Osteoblast (primary cell): ENCODE results near the gene AOAH. TPM values are rescaled to one million over a fixed set of nuclear protein-coding genes. Genes with fewer than 3 reads are reported as not detected.

Experiments used
- DNase-seq: peaks from one replicate; pipeline ENCODE4 v3.0.0; 2011; ENCODE audit warnings: low spot score, mixed read lengths; ENCODE audit not compliant: insufficient read length; ENCODE audit errors: missing footprints
- H2AFZ ChIP-seq: 2 replicates; pipeline ENCODE4 v1.6.0; 2011; ENCODE audit warnings: mild to moderate bottlenecking, low read length
- H3K27ac ChIP-seq: 2 replicates; pipeline ENCODE4 v1.5.1; 2011; ENCODE audit warnings: mild to moderate bottlenecking, low read depth, low read length, moderate library complexity
- H3K27me3 ChIP-seq: 2 replicates; pipeline ENCODE4 v1.6.0; 2012; ENCODE audit warnings: mild to moderate bottlenecking, control low read depth, inconsistent platforms, low read length, moderate library complexity; ENCODE audit not compliant: insufficient read depth
- H3K36me3 ChIP-seq: 2 replicates; pipeline ENCODE4 v1.5.1; 2011; ENCODE audit warnings: mild to moderate bottlenecking, low read length, control low read depth, moderate library complexity; ENCODE audit not compliant: insufficient read depth
- H3K4me1 ChIP-seq: 2 replicates; pipeline ENCODE4 v1.5.1; 2011; ENCODE audit warnings: mild to moderate bottlenecking, low read length, control low read depth, moderate library complexity; ENCODE audit not compliant: insufficient read depth
- H3K4me2 ChIP-seq: 2 replicates; pipeline ENCODE4 v1.6.0; 2011; ENCODE audit warnings: mild to moderate bottlenecking, low read length; ENCODE audit not compliant: insufficient read depth
- H3K4me3 ChIP-seq: fragments of 200-600 bp; sonication (generic); 3 replicates; pipeline ENCODE4 v1.5.1; 2012; ENCODE audit warnings: mild to moderate bottlenecking, low read length, inconsistent platforms; ENCODE audit not compliant: insufficient read depth
- H3K79me2 ChIP-seq: 2 replicates; pipeline ENCODE4 v1.6.0; 2012; ENCODE audit warnings: mild to moderate bottlenecking, low read length, control low read depth, inconsistent platforms; ENCODE audit not compliant: insufficient read depth
- H3K9me3 ChIP-seq: 2 replicates; pipeline ENCODE4 v1.5.1; 2011; ENCODE audit warnings: low read depth, low read length, control low read depth
- H4K20me1 ChIP-seq: 2 replicates; pipeline ENCODE4 v1.6.0; 2012; ENCODE audit warnings: mild to moderate bottlenecking, low read length, control low read depth; ENCODE audit not compliant: insufficient read depth
- CTCF ChIP-seq: IDR thresholded peaks from 2 replicates; pipeline ENCODE4 v1.5.1; 2011; ENCODE audit warnings: mild to moderate bottlenecking, low read depth, low read length, moderate library complexity; ENCODE audit errors: extremely low read depth
- total RNA-seq: library from RNA; depleted of rRNA; stranded (reverse); fragments of >200 nt; gene quantifications from 2 replicates; pipeline ENCODE4 v1.2.3, GENCODE V29; 2012

Gene AOAH
- total RNA-seq, 1 donor, result under 0.01 TPM

DNA sequence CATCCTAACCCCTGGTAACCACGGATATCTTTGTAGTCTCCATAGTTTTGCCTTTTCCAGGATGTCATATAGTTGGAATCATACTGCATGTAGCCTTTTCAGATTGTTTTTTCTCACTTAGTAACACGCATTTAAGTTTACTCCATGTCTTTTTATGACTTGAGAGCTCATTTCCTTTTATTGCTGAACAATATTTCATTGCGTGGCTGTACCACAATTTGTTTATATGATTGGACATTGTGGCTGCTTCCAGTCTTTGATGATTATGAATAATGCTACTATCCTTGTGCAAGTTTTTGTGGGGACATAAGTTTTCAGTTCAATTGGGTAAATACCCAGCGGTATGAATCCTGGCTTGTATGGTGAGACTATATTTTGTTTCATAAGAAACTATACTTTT, 60.8 kb downstream of the AOAH start:
- Histone ChIP-seq H3K27ac (no peak overlapping the region), H4K20me1 (no peaks in the 10 kb centered on the region), H3K4me1 (peaks cover 27% of the 10 kb centered on the region), H3K4me3 (no peak overlapping the region), H2AFZ (no peak overlapping the region), H3K36me3 (no peaks in the 10 kb centered on the region), H3K9me3 (no peaks in the 10 kb centered on the region), H3K4me2 (no peak overlapping the region), H3K27me3 (no peaks in the 10 kb centered on the region), H3K79me2 (no peaks in the 10 kb centered on the region)
- TF ChIP-seq CTCF, result no peak
- no peak for DNase-seq

DNA sequence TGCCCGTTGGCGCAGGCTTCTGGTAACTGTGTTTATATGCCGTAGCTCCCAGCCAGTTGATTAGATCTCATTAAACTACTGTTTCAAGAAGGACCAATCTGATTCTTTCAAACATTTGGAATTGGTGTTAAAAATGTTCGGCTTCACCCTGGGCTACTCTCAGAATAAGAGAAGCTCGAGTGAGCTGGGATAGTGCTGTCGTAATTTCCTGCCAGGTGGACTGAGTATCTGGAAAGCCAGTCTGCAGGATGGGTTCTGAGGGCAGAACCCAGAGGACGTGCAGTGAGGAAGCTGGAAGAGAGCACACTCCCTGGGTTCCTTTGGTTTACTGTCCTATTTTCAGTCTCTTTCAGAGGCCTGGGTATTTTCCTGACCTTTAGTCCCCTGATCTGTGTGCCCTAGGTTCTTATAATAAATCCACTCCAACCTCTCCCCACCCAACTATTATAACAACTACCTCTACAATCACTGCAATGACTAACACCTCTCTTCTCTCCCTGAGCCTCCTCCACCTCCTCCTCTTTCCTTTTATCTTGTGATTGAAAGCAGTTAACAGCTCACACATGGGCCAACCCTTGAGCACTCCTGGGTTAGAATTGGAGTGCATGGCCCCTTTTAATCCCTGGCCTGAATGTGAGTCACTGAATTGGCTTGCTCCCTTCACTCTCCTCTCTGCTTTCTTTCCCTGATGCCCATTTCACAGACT, 63.0 kb downstream of the AOAH start:
- H3K27me3 ChIP-seq, result no peaks in the 10 kb centered on the region
- no peak for DNase-seq
- no peaks in the 10 kb centered on the region for H4K20me1 ChIP-seq
- H3K4me3 ChIP-seq, result no peak overlapping the region
- H2AFZ ChIP-seq, result no peak overlapping the region
- H3K4me1 ChIP-seq, result peaks cover 26% of the 10 kb centered on the region
- no peak overlapping the region for H3K4me2 ChIP-seq
- TF ChIP-seq CTCF, result no peak
- H3K9me3 ChIP-seq, result no peaks in the 10 kb centered on the region
- H3K79me2 ChIP-seq, result no peaks in the 10 kb centered on the region
- H3K36me3 ChIP-seq, result no peaks in the 10 kb centered on the region
- H3K27ac ChIP-seq, result no peak overlapping the region

DNA sequence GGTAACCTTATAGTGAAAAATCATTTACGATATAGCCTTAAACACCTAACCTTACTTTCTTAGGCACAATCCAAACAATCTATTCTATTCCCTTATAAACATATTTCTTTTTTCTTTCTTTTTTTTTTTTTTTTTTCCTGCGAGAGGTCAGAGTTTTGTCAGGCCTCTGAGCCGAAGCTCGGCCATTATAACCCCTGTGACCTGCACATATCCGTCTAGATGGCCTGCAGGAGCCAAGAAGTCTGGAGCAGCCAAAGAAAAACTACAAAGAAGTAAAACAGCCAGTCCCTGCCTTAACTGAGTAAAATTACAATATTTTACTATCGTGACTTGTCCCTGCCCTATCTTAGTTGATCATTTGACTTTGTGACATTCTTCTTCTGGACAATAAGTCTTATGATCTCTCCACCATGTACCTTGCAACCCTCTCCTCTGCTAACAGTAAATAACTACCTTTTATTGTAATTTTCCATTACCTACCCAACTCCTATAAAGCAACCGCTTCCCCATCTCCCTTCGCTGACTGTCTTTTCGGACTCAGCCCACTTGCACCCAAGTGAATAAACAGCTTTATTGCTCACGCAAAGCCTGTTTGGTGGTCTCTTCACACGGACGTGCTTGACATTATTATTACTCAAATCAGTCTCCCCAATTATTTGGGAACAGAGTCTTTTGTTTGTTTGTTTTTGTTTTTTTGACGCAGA, 64.5 kb downstream of the AOAH start:
- Histone ChIP-seq H3K4me2 (no peak overlapping the region), H3K27me3 (no peaks in the 10 kb centered on the region), H3K27ac (peak overlapping the region; percentile 96), H3K4me3 (no peak overlapping the region), H3K4me1 (peaks cover 26% of the 10 kb centered on the region), H3K79me2 (no peaks in the 10 kb centered on the region), H3K36me3 (no peaks in the 10 kb centered on the region), H3K9me3 (no peaks in the 10 kb centered on the region), H2AFZ (no peak overlapping the region), H4K20me1 (no peaks in the 10 kb centered on the region)
- no peak for TF ChIP-seq CTCF
- DNase-seq, result no peak

GRCh38 chr7:36659172-36659516, 65.2 kb downstream of the AOAH start:
- no peak overlapping the region for H2AFZ ChIP-seq
- no peaks in the 10 kb centered on the region for H3K79me2 ChIP-seq
- H4K20me1 ChIP-seq, result no peaks in the 10 kb centered on the region
- H3K9me3 ChIP-seq, result no peaks in the 10 kb centered on the region
- no peak overlapping the region for H3K4me3 ChIP-seq
- peak; percentile 60 for DNase-seq
- H3K27ac ChIP-seq, result peak overlapping the region; percentile 96
- no peaks in the 10 kb centered on the region for H3K36me3 ChIP-seq
- H3K27me3 ChIP-seq, result no peaks in the 10 kb centered on the region
- peak overlapping the region; percentile 51 for H3K4me2 ChIP-seq
- no peak for TF ChIP-seq CTCF
- peaks cover 26% of the 10 kb centered on the region for H3K4me1 ChIP-seq
